Renal cortex interstitium (tissue), 11 donors: ENCODE data around the gene CHKB. TPM values are rescaled to one million over a fixed set of nuclear protein-coding genes. Genes with fewer than 3 reads are reported as not detected.
A peak's percentile ranks its signal among the peaks of the same experiment; 100 is the strongest.

Experiments
- DNase-seq, 11 donors: peaks; one replicate each; pipeline ENCODE4 v3.0.0-alpha.2; 2013; ENCODE audit warnings: low read depth in 9 of 11, low spot score in 4 of 11; ENCODE audit errors: extremely low read depth in 1 of 11
- polyA plus RNA-seq, 3 donors: library from polyadenylated mRNA; unstranded; fragments of 120-200 nt; gene quantifications; one replicate each; pipeline ENCODE4 v1.2.1, GENCODE V29; 2013; ENCODE audit not compliant: insufficient read length in 3 of 3

Gene CHKB
- polyA plus RNA-seq, 3 donors = 82.4 to 118 (median 86.6) TPM

DNA sequence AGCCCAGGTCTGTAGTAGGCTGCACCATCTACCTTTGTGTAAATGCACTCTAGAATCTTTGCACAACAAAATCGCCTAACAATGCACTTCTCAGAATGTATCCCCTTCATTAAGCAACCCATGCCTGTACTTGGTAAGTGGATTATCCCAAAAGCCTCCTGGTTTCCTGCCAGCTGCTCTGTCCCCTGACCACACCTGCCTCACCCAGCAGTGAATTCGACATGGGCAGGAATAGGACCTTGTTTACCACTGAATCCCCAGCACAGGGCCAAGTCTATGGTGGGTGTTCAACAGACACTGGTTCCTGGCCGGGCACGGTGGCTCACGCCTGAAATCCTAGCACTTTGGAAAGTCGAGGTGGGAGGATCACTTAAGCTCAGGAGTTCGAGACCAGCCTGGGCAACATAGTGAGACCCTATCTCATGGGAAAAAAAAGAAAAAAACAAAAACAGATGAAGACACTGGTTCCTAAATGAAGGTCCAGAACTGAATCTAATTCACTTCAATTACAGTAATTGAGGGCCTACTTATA is 14.9 kb downstream of the CHKB start:
- no peak for DNase-seq

DNA sequence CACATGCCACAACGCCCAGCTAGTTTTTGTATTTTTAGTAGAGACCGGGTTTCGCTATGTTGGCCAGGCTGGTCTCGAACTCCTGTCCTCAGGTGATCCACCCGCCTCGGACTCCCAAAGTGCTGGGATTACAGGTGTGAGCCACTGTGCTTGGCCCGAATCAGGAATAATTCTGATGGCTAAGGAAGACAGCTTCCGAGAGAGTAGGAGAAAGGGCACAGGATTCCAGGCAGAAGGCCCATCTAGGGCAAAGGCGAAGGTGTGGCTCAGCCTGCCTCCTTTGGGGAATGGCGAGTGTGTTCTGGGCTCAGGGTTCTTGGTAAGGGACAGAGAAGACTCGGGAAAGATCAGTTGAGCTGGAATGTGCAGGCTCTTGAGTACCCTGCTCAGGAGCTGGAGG is 18.4 kb downstream of the CHKB start:
- DNase-seq = no peak

DNA sequence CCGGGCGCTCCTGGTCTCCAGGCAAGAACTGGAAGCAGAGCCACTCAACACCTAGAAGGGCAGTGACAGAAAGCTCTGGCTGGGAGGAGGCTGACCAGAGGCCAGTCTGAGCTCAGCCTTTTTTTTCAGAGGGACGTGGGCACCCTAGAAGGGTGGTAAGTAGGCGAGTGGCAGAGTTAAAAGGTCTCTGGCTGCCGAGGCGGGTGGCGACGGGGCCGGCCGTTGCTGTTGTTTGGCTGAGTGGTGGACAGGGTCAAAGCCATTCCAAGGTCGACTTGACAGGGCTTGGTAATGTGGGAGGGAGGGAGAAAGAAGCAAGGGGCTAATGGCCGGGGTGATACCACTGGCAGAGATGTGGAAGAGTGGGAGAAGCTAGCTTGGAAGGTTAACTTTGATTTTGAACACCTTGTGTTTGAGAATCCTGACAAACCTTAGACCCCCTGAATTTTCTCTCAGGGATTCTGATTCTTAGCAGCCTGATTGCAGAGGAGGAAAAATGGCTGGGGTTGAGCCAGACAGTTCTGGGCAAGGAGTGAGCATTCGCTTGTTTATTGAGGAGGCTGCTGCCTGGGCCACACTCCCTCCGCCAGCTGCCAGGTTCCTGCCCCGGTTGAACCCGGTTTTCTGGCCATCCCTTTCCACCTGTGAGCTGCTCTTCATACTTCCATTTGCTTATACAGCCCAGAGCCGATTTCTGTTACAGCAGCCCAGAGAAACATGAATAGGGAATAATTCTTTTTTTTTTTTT is 19.1 kb downstream of the CHKB start:
- no peak for DNase-seq

DNA sequence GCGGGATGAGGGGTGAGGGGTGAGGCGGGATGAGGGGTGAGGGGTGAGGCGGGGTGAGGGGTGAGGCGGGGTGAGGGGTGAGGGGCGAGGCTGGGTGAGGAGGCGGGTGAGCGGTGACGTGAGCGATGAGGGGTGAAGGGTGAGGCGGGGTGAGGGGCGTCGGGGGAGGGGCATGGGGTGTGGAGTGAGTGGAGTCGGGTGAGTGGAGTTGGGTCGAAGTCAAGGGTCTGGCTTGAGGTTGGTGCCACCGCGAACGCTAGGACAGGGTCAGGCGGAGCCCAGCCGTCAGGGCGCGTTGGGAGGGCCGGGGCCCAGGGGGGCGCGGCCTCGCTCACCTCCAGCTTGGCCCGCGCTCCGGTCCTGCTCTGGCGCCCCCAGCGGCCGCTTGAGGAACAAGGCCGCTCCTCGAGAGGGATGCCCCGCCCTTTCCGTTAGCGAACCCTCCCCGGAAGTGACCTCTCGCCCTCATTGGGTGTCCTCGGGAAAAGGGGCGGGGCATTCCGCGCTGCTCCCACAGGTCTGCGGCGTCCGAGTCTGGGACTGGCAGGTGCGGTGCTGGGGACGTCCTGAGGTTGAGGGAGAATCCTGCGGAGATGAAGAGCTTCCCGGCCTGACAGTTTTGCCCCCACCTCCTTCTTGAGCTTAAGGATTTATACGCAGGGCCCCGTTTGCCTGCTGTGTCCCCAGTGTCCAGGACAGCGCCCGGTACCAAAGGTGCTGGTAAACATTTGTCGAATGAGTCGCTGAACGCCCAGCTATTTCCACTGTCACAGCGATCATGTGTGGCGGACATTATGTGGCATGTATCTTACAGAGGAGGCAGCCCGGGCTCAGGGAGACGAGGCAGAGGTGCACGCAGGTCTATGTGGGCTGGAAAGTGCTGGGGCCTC is 19.9 kb downstream of the CHKB start, which contains the start of gene SYCE3:
Gene SYCE3, minus strand, starts transcription at position 397 of the 890 bp plus-strand sequence. CDS start 6,514 bp downstream, outside the sequence.
- peak; percentile 81 to 93 (median 89) for DNase-seq

DNA sequence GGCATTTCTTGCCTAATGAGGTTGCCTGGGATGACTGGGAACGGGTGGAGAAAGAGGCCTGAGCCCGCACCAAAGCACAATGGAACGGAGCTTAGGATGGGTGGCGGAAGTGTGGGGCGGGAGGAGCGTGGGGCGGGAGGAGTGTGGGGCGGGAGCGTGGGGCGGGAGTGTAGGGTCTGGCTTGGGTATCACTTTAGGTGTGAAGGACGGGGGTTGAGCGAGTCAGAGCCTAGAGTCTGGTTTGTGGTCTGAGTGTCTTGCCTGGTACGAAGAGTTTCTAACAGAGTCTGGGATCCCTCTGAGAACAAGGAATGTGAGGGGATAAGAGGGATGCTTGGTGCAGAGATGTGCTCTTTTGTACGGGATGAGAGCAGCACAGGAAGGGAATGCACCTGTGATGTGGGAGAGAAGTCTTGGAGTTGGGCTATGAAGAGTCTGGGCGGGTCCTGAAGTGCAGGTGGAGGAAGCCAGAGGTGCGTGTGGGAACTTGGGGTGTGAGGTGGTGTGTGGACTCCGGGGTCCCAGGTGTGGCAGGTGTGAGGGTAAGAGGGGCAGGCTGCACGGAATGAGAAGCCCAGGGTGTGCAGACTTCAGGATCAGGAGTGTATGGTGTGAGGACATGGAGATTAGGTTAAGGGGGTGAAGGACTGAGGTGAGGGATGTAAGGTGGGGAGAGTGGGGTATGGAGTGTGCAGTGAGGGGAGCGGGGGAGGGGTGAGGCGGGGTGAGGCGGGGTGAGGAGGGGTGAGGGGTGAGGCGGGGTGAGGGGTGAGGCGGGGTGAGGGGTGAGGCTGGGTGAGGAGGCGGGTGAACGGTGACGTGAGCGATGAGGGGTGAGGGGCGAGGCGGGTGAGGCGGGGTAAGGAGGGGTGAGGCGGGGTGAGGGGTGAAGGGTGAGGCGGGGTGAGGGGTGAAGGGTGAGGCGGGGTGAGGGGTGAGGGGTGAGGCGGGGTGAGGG is 21.0 kb downstream of the CHKB start:
- DNase-seq = no peak

DNA sequence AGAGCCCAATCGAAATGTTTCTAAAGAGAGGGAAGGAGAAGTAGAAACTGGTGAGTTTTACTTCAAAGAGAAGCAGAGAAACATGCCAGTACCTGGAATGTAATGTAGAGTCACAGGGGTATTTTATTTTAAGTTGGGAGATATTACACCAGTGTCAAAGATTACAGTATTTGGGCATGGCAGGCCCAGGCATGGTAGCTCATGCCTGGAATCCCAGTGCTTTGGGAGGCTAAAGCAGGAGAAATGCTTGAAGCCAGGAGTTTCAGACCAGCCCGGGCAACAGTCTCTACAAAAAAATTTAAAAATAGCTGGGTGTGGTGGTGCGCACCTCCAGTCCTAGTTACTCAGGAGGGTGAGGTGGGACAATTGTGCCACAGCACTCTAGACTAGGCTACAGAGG is 22.6 kb downstream of the CHKB start:
- no peak for DNase-seq

DNA sequence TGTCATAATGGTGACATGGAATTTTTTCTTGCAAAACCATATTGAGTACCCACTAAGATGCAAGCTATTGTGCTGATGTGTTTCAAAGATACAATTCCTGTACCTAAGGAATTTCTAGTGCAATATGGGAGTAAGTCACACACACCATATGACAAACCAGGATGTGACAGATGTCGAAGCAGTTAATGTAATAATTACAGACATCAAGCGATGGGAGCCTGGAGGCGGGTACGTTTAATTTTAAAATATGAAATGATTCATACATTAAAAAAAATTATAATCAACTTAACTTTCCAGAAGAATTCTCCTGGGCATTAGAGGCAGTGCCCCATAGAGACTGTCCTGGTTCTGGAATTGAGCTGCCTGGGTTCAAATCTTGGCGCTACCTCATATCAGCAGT is 25.9 kb downstream of the CHKB start:
- no peak for DNase-seq

DNA sequence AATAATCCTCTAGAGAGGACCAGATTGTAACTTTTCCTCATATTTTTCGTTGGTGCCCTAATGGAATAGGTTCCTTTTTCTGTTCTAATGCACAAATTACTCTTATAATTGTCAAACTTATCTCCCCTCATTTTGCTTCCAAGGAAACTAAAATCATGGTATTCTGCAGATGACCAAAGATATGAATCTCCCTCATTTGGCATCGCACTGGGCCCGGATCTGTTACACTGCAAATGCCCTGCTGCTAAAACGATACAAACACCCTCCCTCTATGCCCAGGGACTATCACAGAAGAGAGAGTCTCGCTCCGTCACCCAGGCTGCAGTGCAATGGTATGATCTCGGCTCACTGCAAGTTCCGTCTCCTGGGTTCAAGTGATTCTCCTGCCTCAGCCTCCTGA is 29.3 kb downstream of the CHKB start:
- DNase-seq = no peak

DNA sequence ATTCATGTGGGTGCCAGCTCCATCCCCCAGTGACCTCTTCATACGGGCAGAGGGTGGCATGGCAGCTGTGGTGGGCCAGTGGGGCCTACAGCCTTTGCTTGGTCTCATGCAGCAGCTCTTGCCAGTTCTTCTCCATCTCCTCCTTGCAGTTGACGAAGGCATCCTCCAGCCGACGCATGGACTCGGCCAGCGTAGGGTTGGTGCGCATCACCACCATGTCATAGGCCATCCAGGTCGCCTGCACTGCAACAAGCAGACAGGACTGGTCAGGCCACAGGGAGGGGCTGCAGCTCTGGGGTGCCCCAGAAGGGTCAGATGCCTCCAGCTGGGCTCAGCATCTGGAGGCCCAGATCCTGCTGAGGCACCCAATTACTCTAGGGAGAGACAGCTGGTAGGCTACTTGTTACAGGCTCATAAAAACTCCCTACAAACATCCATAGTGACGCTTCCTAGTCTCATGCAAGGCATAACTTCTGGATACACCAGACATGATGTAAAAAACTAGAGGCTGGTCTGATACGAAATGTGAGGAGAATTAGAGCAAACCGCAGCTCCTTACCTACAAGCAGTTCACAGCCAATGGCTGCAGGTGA is 31.4 kb downstream of the CHKB start:
- no peak for DNase-seq

DNA sequence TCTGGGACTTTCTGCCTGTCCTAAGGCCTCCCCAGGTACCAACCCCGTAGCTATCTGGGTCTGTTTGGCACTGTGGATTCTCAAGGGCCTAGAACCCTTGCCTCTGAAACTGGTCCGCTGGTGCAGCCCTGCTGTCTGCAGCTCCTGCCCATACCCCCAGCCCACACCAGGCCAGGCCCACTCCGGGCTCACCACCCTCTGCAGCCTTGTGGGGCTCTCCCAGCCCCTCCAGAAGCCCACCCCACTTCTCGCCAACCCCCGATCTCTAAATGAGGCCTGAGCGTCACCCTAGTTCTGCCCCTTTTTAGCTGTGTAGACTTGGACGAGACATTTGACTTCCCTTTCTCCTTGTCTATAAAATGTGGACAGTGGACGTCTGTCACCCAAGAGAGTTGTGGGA is 32.3 kb downstream of the CHKB start:
- no peak for DNase-seq

DNA sequence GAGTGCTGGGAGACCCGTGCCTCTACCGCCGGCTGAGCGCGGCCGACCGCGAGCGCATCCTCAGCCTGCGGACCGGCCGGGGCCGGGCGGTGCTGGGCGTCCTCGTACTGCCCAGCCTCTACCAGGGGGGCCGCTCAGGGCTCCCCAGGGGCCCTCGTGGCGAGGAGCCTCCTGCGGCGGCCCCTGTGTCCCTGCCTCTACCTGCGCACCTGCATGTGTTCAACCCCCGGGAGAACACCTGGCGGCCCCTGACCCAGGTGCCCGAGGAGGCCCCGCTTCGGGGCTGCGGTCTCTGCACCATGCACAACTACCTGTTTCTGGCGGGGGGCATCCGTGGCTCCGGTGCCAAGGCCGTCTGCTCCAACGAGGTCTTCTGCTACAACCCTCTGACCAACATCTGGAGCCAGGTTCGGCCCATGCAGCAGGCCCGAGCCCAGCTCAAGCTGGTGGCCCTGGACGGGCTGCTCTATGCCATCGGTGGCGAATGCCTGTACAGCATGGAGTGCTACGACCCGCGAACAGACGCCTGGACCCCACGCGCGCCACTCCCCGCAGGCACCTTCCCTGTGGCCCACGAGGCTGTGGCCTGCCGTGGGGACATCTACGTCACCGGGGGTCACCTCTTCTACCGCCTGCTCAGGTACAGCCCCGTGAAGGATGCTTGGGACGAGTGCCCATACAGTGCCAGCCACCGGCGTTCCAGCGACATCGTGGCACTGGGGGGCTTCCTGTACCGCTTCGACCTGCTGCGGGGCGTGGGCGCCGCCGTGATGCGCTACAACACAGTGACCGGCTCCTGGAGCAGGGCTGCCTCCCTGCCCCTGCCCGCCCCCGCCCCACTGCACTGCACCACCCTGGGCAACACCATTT is 33.5 kb downstream of the CHKB start:
- DNase-seq = no peak

DNA sequence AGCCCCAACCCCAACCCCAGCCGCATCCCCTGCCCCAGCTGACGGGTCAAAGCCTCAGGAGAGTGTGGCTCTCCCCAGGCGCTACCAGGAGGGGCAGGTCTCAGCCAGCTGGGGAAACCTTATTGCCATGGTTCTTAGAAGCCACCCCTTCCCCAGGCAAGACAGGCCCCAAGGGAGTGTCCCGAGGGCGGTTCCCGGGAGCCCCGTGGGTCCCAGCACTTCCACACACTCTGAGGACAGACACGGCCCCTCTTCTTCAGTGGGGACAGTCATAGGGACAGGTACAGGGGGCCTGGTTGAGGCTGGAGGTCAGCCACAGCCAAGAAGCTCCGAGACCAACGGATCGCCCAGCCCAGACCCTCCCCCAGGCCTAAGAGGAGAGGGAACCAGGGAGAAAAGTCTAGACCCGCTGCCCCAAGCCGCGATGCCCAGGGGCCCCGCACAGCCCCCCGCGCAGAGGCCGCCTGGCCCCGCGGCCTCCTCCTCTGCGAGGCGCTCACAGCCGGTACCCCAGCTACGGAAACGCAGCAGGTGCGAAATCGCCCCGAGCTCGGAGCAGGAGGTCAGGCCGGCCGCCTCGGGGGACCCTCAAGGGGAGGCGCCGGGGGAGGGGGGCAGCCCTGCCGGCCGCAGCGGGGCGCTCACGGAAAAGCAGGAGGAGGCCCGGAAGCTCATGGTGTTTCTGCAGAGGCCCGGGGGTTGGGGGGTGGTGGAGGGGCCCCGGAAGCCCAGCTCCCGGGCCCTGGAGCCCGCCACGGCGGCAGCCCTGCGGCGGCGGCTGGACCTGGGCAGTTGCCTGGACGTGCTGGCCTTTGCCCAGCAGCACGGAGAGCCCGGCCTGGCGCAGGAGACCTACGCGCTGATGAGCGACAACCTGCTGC is 34.4 kb downstream of the CHKB start:
- DNase-seq = no peak

DNA sequence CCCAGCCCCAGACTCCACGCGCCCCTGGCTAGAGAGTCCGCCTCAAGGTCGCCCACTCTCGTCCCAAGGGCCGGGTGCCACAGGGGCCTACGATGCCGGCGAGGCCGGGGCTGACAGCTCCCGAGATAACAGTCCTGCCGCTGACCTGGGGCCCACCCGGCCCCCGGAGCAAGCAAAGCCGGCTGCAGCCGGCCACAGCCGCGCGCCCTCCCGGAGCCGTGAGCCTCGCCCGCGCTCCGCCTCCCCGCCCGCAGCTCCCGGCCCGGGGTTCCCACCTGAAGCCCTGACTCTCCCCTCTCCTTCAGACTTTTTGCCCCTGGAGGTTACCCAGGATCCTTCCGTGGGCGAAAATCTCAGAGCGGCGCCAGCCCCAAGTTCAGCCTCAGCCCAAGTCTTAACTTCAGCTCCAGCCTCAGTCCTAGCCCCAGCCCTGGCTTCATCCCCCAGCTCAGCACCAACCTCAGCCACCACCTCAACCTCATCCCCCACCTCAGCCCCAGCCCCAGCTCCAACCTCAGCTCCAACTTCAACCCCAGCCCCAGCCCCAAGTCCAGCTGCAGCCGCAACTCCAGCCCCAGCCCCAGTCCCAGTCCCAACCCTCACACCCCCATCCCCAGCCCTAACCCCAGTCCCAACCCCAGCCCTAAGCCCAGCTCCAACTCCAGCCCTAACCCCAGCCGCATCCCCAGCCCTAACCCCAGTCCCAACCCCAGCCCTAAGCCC is 35.2 kb downstream of the CHKB start:
- no peak for DNase-seq

DNA sequence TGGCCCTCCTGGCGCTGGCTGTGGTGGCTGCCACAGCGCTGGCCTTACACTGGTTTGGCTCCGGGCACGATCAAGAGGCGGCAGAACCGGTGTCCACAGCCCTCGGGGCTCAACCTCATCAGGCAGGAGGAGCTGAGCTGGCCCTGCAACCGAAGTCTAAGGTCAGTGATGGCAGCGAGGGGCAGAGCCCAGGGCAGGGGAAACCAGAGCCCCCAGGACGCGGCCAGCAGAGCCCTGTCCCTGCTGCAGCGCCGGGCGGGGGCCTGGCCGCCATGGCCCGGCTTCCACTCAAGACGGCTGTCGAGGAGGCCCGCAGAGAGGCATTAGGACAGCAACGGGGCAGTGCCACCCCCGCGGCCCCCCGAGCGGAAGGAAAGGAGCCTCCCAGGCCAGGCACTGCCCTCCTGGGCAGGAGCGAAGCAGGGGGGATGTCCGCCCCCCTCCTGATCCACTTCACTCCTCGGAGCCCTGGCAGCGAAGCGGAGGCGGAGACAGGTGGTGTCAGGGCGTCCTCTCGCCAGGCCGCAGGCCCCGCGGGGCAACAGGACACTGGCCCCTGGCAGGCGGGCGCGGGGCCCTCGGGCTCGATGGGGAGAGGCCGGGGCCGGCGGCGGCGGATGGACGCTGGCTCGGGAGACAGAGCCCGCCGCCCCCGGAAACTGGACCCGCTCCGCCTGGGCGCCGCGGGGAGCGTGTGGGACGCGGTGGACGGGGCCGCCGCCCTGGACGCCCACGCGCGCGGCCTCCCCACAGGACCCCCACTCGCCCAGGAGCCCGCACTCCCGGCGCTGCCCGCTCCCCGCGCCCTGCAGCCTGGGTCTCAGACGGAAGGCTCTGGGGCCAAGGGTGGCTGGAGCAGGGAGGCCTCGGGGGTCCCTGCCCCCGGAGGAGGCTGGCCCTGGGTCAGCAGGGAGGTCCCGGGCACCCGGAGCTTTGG is 36.1 kb downstream of the CHKB start:
- DNase-seq = no peak
